Right atrium auricular region (tissue), 2 donors: ENCODE measurements around the gene SYNDIG1L. TPM values are rescaled to one million over a fixed set of nuclear protein-coding genes. Genes with fewer than 3 reads are reported as not detected.

Source experiments
- DNase-seq: peaks from one replicate; pipeline ENCODE4 v3.0.0-alpha.2; 2019; ENCODE audit warnings: low spot score
- H3K27ac ChIP-seq, 2 donors: fragments of 200-600 bp; sonication (generic); 1 replicate in 1 of 2; 2 replicates in 1 of 2; pipeline ENCODE4 v1.5.1; 2016 to 2019
- H3K27me3 ChIP-seq, 2 donors: fragments of 200-600 bp; sonication (generic); one replicate each; pipeline versions ENCODE4 v1.5.1 to v1.6.0; 2017 to 2019
- H3K36me3 ChIP-seq: fragments of 200-600 bp; sonication (generic); one replicate; pipeline ENCODE4 v1.5.1; 2016
- H3K4me1 ChIP-seq, 2 donors: fragments of 200-600 bp; sonication (generic); one replicate each; pipeline versions ENCODE4 v1.5.1 to v1.6.0; 2017 to 2019
- H3K4me3 ChIP-seq, 2 donors: fragments of 200-600 bp; sonication (generic); 1 replicate in 1 of 2; 2 replicates in 1 of 2; pipeline ENCODE4 v1.5.1; 2017 to 2019; ENCODE audit warnings: mild to moderate bottlenecking in 1 of 2, moderate library complexity in 1 of 2
- H3K9me3 ChIP-seq, 2 donors: fragments of 200-600 bp; sonication (generic); one replicate each; pipeline ENCODE4 v1.5.1; 2019
- CTCF ChIP-seq, 2 donors: fragments of 200-600 bp; sonication (generic); IDR thresholded peaks; one replicate each; pipeline ENCODE4 v1.5.1; 2019; ENCODE audit warnings: antibody characterized with exemption in 2 of 2
- total RNA-seq, 2 donors: library from RNA; depleted of rRNA; stranded (reverse); fragments of >200 nt; gene quantifications; one replicate each; pipeline ENCODE4 v1.1.0, GENCODE V29; 2016

The SYNDIG1L gene
- total RNA-seq, 2 donors from 2014 or later, result 0.12 to 0.22 TPM

DNA sequence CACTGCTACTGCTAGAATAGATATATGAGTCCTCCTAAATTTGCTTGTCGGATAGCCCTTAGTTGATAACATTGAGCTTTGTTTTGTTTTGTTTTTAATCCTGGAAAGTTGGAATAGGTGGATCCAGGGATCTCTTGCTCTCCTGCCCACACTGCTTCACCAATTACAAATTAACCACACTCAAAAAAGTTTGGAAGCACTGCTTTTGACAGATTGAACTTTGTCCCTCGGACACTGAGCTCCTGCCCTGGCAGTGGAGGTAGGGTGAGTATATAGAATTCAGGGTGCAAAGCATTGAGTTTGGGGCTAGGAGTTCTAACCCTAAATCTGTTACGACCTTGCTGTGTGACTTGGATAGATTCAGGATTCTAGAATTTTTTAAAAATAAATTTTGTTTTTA lies 15.1 kb upstream of the SYNDIG1L start:
- no peak overlapping the region for H3K4me3 ChIP-seq
- no peaks in the 10 kb centered on the region for H3K4me1 ChIP-seq
- no peaks in the 10 kb centered on the region for H3K9me3 ChIP-seq
- no peaks in the 10 kb centered on the region for H3K27me3 ChIP-seq
- H3K36me3 ChIP-seq, result no peaks in the 10 kb centered on the region
- no peak overlapping the region for H3K27ac ChIP-seq
- no peak for TF ChIP-seq CTCF (IDR thresholded peaks at IDR 0.05)
- DNase-seq, result no peak

DNA sequence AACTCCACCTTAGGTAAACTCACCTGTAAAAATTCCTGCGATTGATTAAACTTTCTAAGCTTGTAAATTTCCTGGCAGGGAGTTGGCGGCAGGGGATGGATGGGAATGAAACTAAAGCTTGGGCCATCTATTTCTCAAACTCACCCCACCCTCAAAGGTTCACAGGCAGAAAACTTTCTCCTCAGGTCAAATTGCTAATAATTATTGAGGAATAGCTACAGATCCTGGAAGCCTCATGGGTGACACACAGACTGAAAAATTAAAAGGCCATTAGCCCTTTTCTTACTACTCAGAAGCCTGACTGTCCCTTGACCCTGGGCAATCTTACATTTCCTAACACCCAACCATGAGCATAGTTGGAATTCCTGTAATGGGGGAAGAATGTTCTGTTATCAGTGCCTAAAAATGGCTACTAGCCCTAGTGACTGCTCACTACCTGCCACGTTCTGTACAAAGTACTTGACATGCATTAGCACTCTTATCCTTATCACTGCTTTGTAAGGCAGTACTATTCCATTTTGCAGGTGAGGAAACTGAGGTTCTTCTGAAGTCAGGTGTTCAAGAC lies 12.4 kb upstream of the SYNDIG1L start:
- H3K4me1 ChIP-seq, result no peaks in the 10 kb centered on the region
- no peaks in the 10 kb centered on the region for H3K36me3 ChIP-seq
- H3K27ac ChIP-seq, result no peak overlapping the region
- no peak overlapping the region for H3K4me3 ChIP-seq
- no peak for TF ChIP-seq CTCF (IDR thresholded peaks at IDR 0.05)
- no peaks in the 10 kb centered on the region for H3K9me3 ChIP-seq
- H3K27me3 ChIP-seq, result no peaks in the 10 kb centered on the region
- no peak for DNase-seq

- Histone ChIP-seq H3K36me3 (no peaks in the 10 kb centered on the region), H3K4me1 (no peaks in the 10 kb centered on the region), H3K9me3 (no peaks in the 10 kb centered on the region), H3K27ac (no peak overlapping the region), H3K4me3 (no peak overlapping the region), H3K27me3 (no peaks in the 10 kb centered on the region)
- no peak for TF ChIP-seq CTCF (IDR thresholded peaks at IDR 0.05)
- DNase-seq, result no peak
Measured at GRCh38 chr14:74437496-74438053, 11.6 kb upstream of the SYNDIG1L start.

GRCh38 chr14:74434294-74434693 lies 8.3 kb upstream of the SYNDIG1L start:
- DNase-seq, result no peak
- Histone ChIP-seq H3K9me3 (no peaks in the 10 kb centered on the region), H3K4me3 (no peak overlapping the region), H3K36me3 (no peaks in the 10 kb centered on the region), H3K27me3 (no peaks in the 10 kb centered on the region), H3K27ac (no peak overlapping the region), H3K4me1 (no peaks in the 10 kb centered on the region)
- no peak for TF ChIP-seq CTCF (IDR thresholded peaks at IDR 0.05)

- no peak for DNase-seq
- H3K9me3 ChIP-seq, result no peaks in the 10 kb centered on the region
- peaks cover 0 to 6% of the 10 kb centered on the region in 2 donors for H3K4me1 ChIP-seq
- H3K36me3 ChIP-seq, result no peaks in the 10 kb centered on the region
- H3K27ac ChIP-seq, result no peak overlapping the region
- no peak overlapping the region for H3K4me3 ChIP-seq
- no peaks in the 10 kb centered on the region for H3K27me3 ChIP-seq
- no peak for TF ChIP-seq CTCF (IDR thresholded peaks at IDR 0.05)
Measured at GRCh38 chr14:74429991-74430390, 4.0 kb upstream of the SYNDIG1L start.

DNA sequence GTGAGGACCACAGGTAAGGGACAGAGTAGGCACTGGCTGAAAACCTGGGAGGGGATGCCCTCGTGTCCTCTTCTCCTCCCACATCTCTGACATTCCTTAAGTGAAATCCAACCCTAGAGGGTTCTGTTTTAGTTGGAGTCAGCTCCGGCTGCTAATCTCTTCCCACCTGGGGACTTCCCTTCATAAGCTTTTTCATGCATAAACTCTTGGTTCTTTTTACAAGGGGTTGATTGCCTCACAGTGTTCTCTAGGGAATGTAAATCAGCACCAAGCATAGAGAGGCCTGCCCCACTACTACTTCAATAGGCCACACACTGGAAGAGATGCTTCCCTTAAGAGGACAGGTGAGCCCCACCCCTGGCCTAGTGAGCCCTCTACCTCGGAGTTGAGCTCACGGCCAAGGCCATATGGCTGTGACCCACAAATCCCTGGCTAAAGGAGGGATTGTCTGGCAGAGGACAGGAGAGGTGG lies 3.2 kb upstream of the SYNDIG1L start:
- H3K4me1 ChIP-seq, result peaks cover 0 to 6% of the 10 kb centered on the region in 2 donors
- no peak for DNase-seq
- no peaks in the 10 kb centered on the region for H3K9me3 ChIP-seq
- no peak overlapping the region for H3K4me3 ChIP-seq
- no peaks in the 10 kb centered on the region for H3K27me3 ChIP-seq
- H3K27ac ChIP-seq, result no peak overlapping the region
- H3K36me3 ChIP-seq, result no peaks in the 10 kb centered on the region
- TF ChIP-seq CTCF (IDR thresholded peaks at IDR 0.05), result no peak
